Prostate gland (tissue), 2 donors: ENCODE measurements around the gene RNF40. TPM values are rescaled to one million over a fixed set of nuclear protein-coding genes. Genes with fewer than 3 reads are reported as not detected.

ENCODE experiments used
- DNase-seq: peaks from one replicate; pipeline ENCODE4 v3.0.0-alpha.2; 2019; ENCODE audit warnings: low spot score
- H3K27ac ChIP-seq, 2 donors: fragments of 200-600 bp; sonication (generic); 2 replicates each; pipeline ENCODE4 v1.5.1; 2017 to 2019
- H3K27me3 ChIP-seq: fragments of 200-600 bp; sonication (generic); replicated peaks from 2 replicates; pipeline ENCODE4 v1.5.1; 2019; ENCODE audit not compliant: insufficient read depth
- H3K36me3 ChIP-seq, 2 donors: fragments of 200-600 bp; sonication (generic); 1 replicate in 1 of 2; 2 replicates in 1 of 2; pipeline versions ENCODE4 v1.5.1 to v1.8.1; 2017 to 2019
- H3K4me1 ChIP-seq: fragments of 200-600 bp; sonication (generic); replicated peaks from 2 replicates; pipeline ENCODE4 v1.5.1; 2019
- H3K4me3 ChIP-seq, 2 donors: fragments of 200-600 bp; sonication (generic); 2 replicates each; pipeline ENCODE4 v1.5.1; 2017 to 2019
- H3K9me3 ChIP-seq: fragments of 200-600 bp; sonication (generic); 2 replicates; pipeline ENCODE4 v1.5.1; 2017
- CTCF ChIP-seq, 4 experiments: fragments of 200-600 bp in 2 of 4; fragments of 450-650 bp in 2 of 4; sonication (generic) in 2 of 4; IDR thresholded peaks; 1 replicate in 3 of 4; 2 replicates in 1 of 4; pipeline ENCODE4 v1.5.1; 2016 to 2019; ENCODE audit warnings: antibody characterized with exemption in 4 of 4, mild to moderate bottlenecking in 2 of 4, moderate library complexity in 2 of 4
- POLR2A ChIP-seq: fragments of 450-650 bp; IDR thresholded peaks from one replicate; pipeline ENCODE4 v1.6.1; 2016; ENCODE audit warnings: antibody characterized with exemption, mild to moderate bottlenecking
- POLR2AphosphoS5 ChIP-seq: sonication (generic); formaldehyde crosslinking; IDR thresholded peaks from one replicate; pipeline ENCODE4 v1.6.1; 2017; ENCODE audit warnings: antibody characterized with exemption
- WGBS: methylation state at CpG from one replicate; pipeline ENCODE4 v1.1.5; 2018; 5-methylcytosine and 5-hydroxymethylcytosine counted together
- intact Hi-C: fragments of 100-400 bp; cut with DNase I; formaldehyde crosslinking; loops from one replicate; pipeline ENCODE4 v1.14.2; 2022
- total RNA-seq, 2 donors: library from RNA; depleted of rRNA; stranded (reverse); fragments of >200 nt; gene quantifications; one replicate each; pipeline ENCODE4 v1.1.0, GENCODE V29; 2016

The RNF40 gene
- total RNA-seq, 2 donors from 2014 or later: 89.9 to 113 TPM

DNA sequence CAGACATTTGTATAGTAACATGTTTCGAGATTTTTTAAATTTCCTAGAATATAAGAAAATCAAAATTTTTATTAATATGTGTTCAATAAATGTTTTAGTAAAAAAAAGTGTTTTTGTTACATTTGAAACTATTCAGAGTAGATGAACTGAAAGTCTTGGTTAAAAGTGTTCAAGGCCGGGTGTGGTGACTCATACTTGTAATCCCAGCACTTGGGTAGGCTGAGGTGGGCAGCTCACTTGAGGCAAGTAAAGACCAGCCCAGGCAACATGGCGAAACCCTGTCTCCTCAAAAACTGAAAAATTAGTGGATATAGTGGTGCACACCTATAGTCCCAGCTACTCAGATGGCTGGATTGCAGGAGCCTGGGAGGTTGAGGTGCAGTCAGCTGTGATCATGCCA lies 30.7 kb upstream of the RNF40 start:
- H3K27ac ChIP-seq: no peak overlapping the region
- TF ChIP-seq POLR2A: no peak
- TF ChIP-seq CTCF (IDR thresholded peaks at IDR 0.05): no peak
- TF ChIP-seq POLR2AphosphoS5: no peak
- no peak overlapping the region for H3K4me3 ChIP-seq
- H3K4me1 ChIP-seq: no peaks in the 10 kb centered on the region
- peaks cover 23 to 26% of the 10 kb centered on the region in 2 donors for H3K36me3 ChIP-seq
- no peaks in the 10 kb centered on the region for H3K9me3 ChIP-seq
- 92% methylated on average over 3 of the region's 3 CpGs for WGBS
- H3K27me3 ChIP-seq: no peaks in the 10 kb centered on the region
- DNase-seq: no peak
- intact Hi-C loops: loop anchor here (5.0 kb wide), 1 partner anchor 46 kb away; no protein-coding TSS in a partner anchor

- DNase-seq: no peak
- Histone ChIP-seq H3K4me1 (peaks cover 14% of the 10 kb centered on the region), H3K27ac (no peak overlapping the region), H3K9me3 (no peaks in the 10 kb centered on the region), H3K4me3 (no peak overlapping the region), H3K36me3 (peaks cover 28 to 40% of the 10 kb centered on the region in 2 donors), H3K27me3 (no peaks in the 10 kb centered on the region)
- TF ChIP-seq CTCF (IDR thresholded peaks at IDR 0.05) (no peak), POLR2AphosphoS5 (no peak), POLR2A (no peak)
- intact Hi-C loops: no loop called here
- WGBS: 92% methylated on average over 16 of the region's 17 CpGs
Measured at GRCh38 chr16:30736995-30737793, 24.9 kb upstream of the RNF40 start.

- Histone ChIP-seq H3K27me3 (no peaks in the 10 kb centered on the region), H3K36me3 (peaks cover 27 to 40% of the 10 kb centered on the region in 2 donors), H3K27ac (no peak overlapping the region), H3K9me3 (no peaks in the 10 kb centered on the region), H3K4me3 (no peak overlapping the region), H3K4me1 (peaks cover 14% of the 10 kb centered on the region)
- intact Hi-C loops: no loop called here
- DNase-seq: no peak
- 90% methylated on average over 20 of the region's 25 CpGs for WGBS
- TF ChIP-seq POLR2AphosphoS5: no peak
- no peak for TF ChIP-seq CTCF (IDR thresholded peaks at IDR 0.05)
- no peak for TF ChIP-seq POLR2A
Measured at GRCh38 chr16:30737794-30738648, 24.1 kb upstream of the RNF40 start.

- intact Hi-C loops: no loop called here
- TF ChIP-seq POLR2AphosphoS5 (no peak), POLR2A (no peak), CTCF (IDR thresholded peaks at IDR 0.05) (no peak)
- Histone ChIP-seq H3K36me3 (peaks cover 15 to 35% of the 10 kb centered on the region in 2 donors), H3K4me3 (no peak overlapping the region), H3K27me3 (no peaks in the 10 kb centered on the region), H3K27ac (peak overlapping the region; percentile 86 to 88), H3K9me3 (no peaks in the 10 kb centered on the region), H3K4me1 (peaks cover 14% of the 10 kb centered on the region)
- DNase-seq: no peak
- 86% methylated on average over 37 of the region's 37 CpGs for WGBS
Measured at GRCh38 chr16:30738984-30739951, 22.9 kb upstream of the RNF40 start.
